D341Med (cell line): ENCODE measurements around the gene TWIST2.

ENCODE experiments used
- DNase-seq: peaks from one replicate; pipeline ENCODE4 v3.0.0; 2012; ENCODE audit warnings: low spot score

Gene TWIST2

GRCh38 chr2:238939521-238940403, 91.9 kb downstream of the TWIST2 start:
- no peak for DNase-seq

- DNase-seq, result no peak
Measured at GRCh38 chr2:238940806-238941205, 92.9 kb downstream of the TWIST2 start.

- no peak for DNase-seq
Measured at GRCh38 chr2:238941262-238941792, 93.4 kb downstream of the TWIST2 start.

- DNase-seq, result no peak
Measured at GRCh38 chr2:238942080-238942725, 94.3 kb downstream of the TWIST2 start.

- no peak for DNase-seq
Measured at GRCh38 chr2:238942726-238943300, 94.9 kb downstream of the TWIST2 start.

- DNase-seq, result no peak
Measured at GRCh38 chr2:238943338-238944067, 95.6 kb downstream of the TWIST2 start.

- no peak for DNase-seq
Measured at GRCh38 chr2:238945433-238946150, 97.7 kb downstream of the TWIST2 start.

GRCh38 chr2:238946318-238947242, 98.7 kb downstream of the TWIST2 start:
- no peak for DNase-seq

- DNase-seq, result no peak
Measured at GRCh38 chr2:238947243-238947760, 99.4 kb downstream of the TWIST2 start.

GRCh38 chr2:238947920-238948710, 100.2 kb downstream of the TWIST2 start:
- DNase-seq, result no peak

GRCh38 chr2:238948765-238949641, 101.1 kb downstream of the TWIST2 start:
- no peak for DNase-seq

- DNase-seq, result no peak
Measured at GRCh38 chr2:238949710-238950345, 101.9 kb downstream of the TWIST2 start.

- DNase-seq, result no peak
Measured at GRCh38 chr2:238950551-238950950, 102.7 kb downstream of the TWIST2 start.

- no peak for DNase-seq
Measured at GRCh38 chr2:238952261-238952919, 104.5 kb downstream of the TWIST2 start.

GRCh38 chr2:238954841-238955591, 107.1 kb downstream of the TWIST2 start:
- DNase-seq, result peak; percentile 6
